Muscle layer of duodenum (tissue), 2 donors: ENCODE data around the gene MYO3B.

Source experiments
- H3K27ac ChIP-seq: one replicate; pipeline ENCODE4 v1.7.0; 2013; ENCODE audit warnings: mild to moderate bottlenecking, low read length
- H3K27me3 ChIP-seq: one replicate; pipeline ENCODE4 v1.7.0; 2013; ENCODE audit warnings: low read depth, mild to moderate bottlenecking, control low read depth, low read length
- H3K36me3 ChIP-seq, 2 donors: one replicate each; pipeline ENCODE4 v1.7.0; 2013; ENCODE audit warnings: low read length in 2 of 2, control low read depth in 1 of 2, mild to moderate bottlenecking in 1 of 2; ENCODE audit not compliant: insufficient read depth in 2 of 2, control insufficient read depth in 1 of 2
- H3K4me1 ChIP-seq, 2 donors: one replicate each; pipeline ENCODE4 v1.7.0; 2013; ENCODE audit warnings: low read length in 2 of 2, mild to moderate bottlenecking in 2 of 2, control low read depth in 1 of 2, moderate library complexity in 1 of 2; ENCODE audit not compliant: insufficient read depth in 2 of 2, control insufficient read depth in 1 of 2
- H3K4me3 ChIP-seq, 2 donors: one replicate each; pipeline ENCODE4 v1.7.0; 2013; ENCODE audit warnings: low read length in 2 of 2, low read depth in 1 of 2, mild to moderate bottlenecking in 1 of 2
- H3K9me3 ChIP-seq, 2 donors: one replicate each; pipeline ENCODE4 v1.7.0; 2013; ENCODE audit warnings: low read length in 2 of 2, control low read depth in 1 of 2, mild to moderate bottlenecking in 1 of 2; ENCODE audit not compliant: control insufficient read depth in 1 of 2
- donor health status: healthy.

MYO3B gene

GRCh38 chr2:170177950-170178781, at the start of gene MYO3B:
Gene MYO3B, plus strand, starts transcription at chr2:170178147. Its CDS starts 141 bp downstream, at chr2:170178288.
- Histone ChIP-seq H3K4me3 (no peak within 1 kb of the TSS), H3K36me3 (no peaks in the 10 kb centered on the region), H3K27me3 (no peaks in the 10 kb centered on the region), H3K27ac (no peak within 1 kb of the TSS), H3K4me1 (no peaks in the 10 kb centered on the region), H3K9me3 (no peaks in the 10 kb centered on the region)

GRCh38 chr2:170139276-170139967, 38.5 kb upstream of the MYO3B start:
- Histone ChIP-seq H3K36me3 (no peaks in the 10 kb centered on the region), H3K4me3 (no peak overlapping the region), H3K27ac (no peak overlapping the region), H3K4me1 (no peaks in the 10 kb centered on the region), H3K9me3 (no peaks in the 10 kb centered on the region), H3K27me3 (no peaks in the 10 kb centered on the region)

- H3K4me3 ChIP-seq, result no peak overlapping the region
- peaks cover 0 to under 1% of the 10 kb centered on the region in 2 donors for H3K4me1 ChIP-seq
- H3K36me3 ChIP-seq, result no peaks in the 10 kb centered on the region
- H3K27me3 ChIP-seq, result no peaks in the 10 kb centered on the region
- H3K9me3 ChIP-seq, result no peaks in the 10 kb centered on the region
- H3K27ac ChIP-seq, result no peak overlapping the region
These were observed 37.4 kb upstream of the MYO3B start for GRCh38 chr2:170140561-170140960.

GRCh38 chr2:170141865-170142264, 36.1 kb upstream of the MYO3B start:
- Histone ChIP-seq H3K36me3 (no peaks in the 10 kb centered on the region), H3K4me3 (no peak overlapping the region), H3K9me3 (no peaks in the 10 kb centered on the region), H3K27me3 (no peaks in the 10 kb centered on the region), H3K27ac (no peak overlapping the region), H3K4me1 (peaks cover 0 to 5% of the 10 kb centered on the region in 2 donors)

- H3K9me3 ChIP-seq, result no peaks in the 10 kb centered on the region
- H3K4me3 ChIP-seq, result no peak overlapping the region
- H3K27me3 ChIP-seq, result no peaks in the 10 kb centered on the region
- no peaks in the 10 kb centered on the region for H3K36me3 ChIP-seq
- peaks cover 0 to 5% of the 10 kb centered on the region in 2 donors for H3K4me1 ChIP-seq
- no peak overlapping the region for H3K27ac ChIP-seq
These were observed 35.4 kb upstream of the MYO3B start for GRCh38 chr2:170142502-170142901.

- Histone ChIP-seq H3K36me3 (no peaks in the 10 kb centered on the region), H3K4me1 (peaks cover 0 to 5% of the 10 kb centered on the region in 2 donors), H3K9me3 (no peaks in the 10 kb centered on the region), H3K27ac (no peak overlapping the region), H3K4me3 (no peak overlapping the region), H3K27me3 (no peaks in the 10 kb centered on the region)
These were observed 34.8 kb upstream of the MYO3B start for GRCh38 chr2:170143045-170143717.

GRCh38 chr2:170144761-170145160, 33.2 kb upstream of the MYO3B start:
- Histone ChIP-seq H3K4me3 (no peak overlapping the region), H3K9me3 (no peaks in the 10 kb centered on the region), H3K36me3 (no peaks in the 10 kb centered on the region), H3K4me1 (peaks cover 0 to 5% of the 10 kb centered on the region in 2 donors), H3K27me3 (no peaks in the 10 kb centered on the region), H3K27ac (no peak overlapping the region)

GRCh38 chr2:170145191-170145590, 32.8 kb upstream of the MYO3B start:
- Histone ChIP-seq H3K27me3 (no peaks in the 10 kb centered on the region), H3K9me3 (no peaks in the 10 kb centered on the region), H3K4me3 (no peak overlapping the region), H3K36me3 (no peaks in the 10 kb centered on the region), H3K27ac (no peak overlapping the region), H3K4me1 (peaks cover 0 to 5% of the 10 kb centered on the region in 2 donors)

- Histone ChIP-seq H3K4me3 (no peak overlapping the region), H3K27ac (no peak overlapping the region), H3K36me3 (no peaks in the 10 kb centered on the region), H3K9me3 (no peaks in the 10 kb centered on the region), H3K27me3 (no peaks in the 10 kb centered on the region), H3K4me1 (peaks cover 0 to 5% of the 10 kb centered on the region in 2 donors)
These were observed 32.1 kb upstream of the MYO3B start for GRCh38 chr2:170145675-170146432.

- H3K27me3 ChIP-seq, result no peaks in the 10 kb centered on the region
These were observed 31.2 kb upstream of the MYO3B start for GRCh38 chr2:170146784-170147183.

GRCh38 chr2:170147576-170147975, 30.4 kb upstream of the MYO3B start:
- Histone ChIP-seq H3K27ac (no peak overlapping the region), H3K27me3 (no peaks in the 10 kb centered on the region), H3K9me3 (no peaks in the 10 kb centered on the region), H3K4me3 (no peak overlapping the region), H3K36me3 (no peaks in the 10 kb centered on the region), H3K4me1 (peaks cover 0 to 5% of the 10 kb centered on the region in 2 donors)

More at GRCh38 chr2:170146784-170147183, 31.2 kb upstream of the MYO3B start:
- Histone ChIP-seq H3K4me1 (peaks cover 0 to 5% of the 10 kb centered on the region in 2 donors), H3K27ac (no peak overlapping the region), H3K9me3 (no peaks in the 10 kb centered on the region), H3K4me3 (no peak overlapping the region), H3K36me3 (no peaks in the 10 kb centered on the region)
